Neuronal stem cell (in vitro differentiated cells): Measurements from ENCODE around the gene KRTAP3-1.

Source experiments
- DNase-seq: peaks from one replicate; pipeline ENCODE4 v3.0.0-alpha.2; 2013; ENCODE audit warnings: low spot score
- H2AFZ ChIP-seq: one replicate; pipeline ENCODE4 v1.6.1; 2013; ENCODE audit warnings: mild to moderate bottlenecking, low read length, inconsistent platforms
- H2AK5ac ChIP-seq: 2 replicates; pipeline ENCODE4 v1.6.1; 2013; ENCODE audit warnings: low read depth, mild to moderate bottlenecking, inconsistent platforms, low read length, moderate library complexity, mixed read lengths
- H2BK120ac ChIP-seq: 2 replicates; pipeline ENCODE4 v1.6.1; 2013; ENCODE audit warnings: low read depth, mild to moderate bottlenecking, inconsistent platforms, low read length, moderate library complexity, mixed read lengths
- H2BK12ac ChIP-seq: one replicate; pipeline ENCODE4 v1.6.1; 2013; ENCODE audit warnings: low read length, inconsistent platforms
- H2BK15ac ChIP-seq: 2 replicates; pipeline ENCODE4 v1.6.1; 2013; ENCODE audit warnings: mild to moderate bottlenecking, low read length, inconsistent platforms, mixed read lengths
- H2BK5ac ChIP-seq: one replicate; pipeline ENCODE4 v1.6.1; 2013; ENCODE audit warnings: inconsistent platforms, mild to moderate bottlenecking, low read length, moderate library complexity
- H3K14ac ChIP-seq: one replicate; pipeline ENCODE4 v1.6.1; 2013; ENCODE audit warnings: low read length, inconsistent platforms
- H3K18ac ChIP-seq: 2 replicates; pipeline ENCODE4 v1.6.1; 2013; ENCODE audit warnings: low read length, inconsistent platforms
- H3K23ac ChIP-seq: 2 replicates; pipeline ENCODE4 v1.6.1; 2013; ENCODE audit warnings: low read depth, mild to moderate bottlenecking, mixed read lengths, low read length, inconsistent platforms; ENCODE audit not compliant: poor library complexity
- H3K27ac ChIP-seq: replicated peaks from 3 replicates; pipeline ENCODE4 v1.5.1; 2013; ENCODE audit warnings: low read length, inconsistent platforms
- H3K27me3 ChIP-seq, 3 experiments: 2 replicates each; pipeline ENCODE4 v1.6.1; 2013; ENCODE audit warnings: low read length in 3 of 3, mild to moderate bottlenecking in 2 of 3, inconsistent platforms in 1 of 3, low read depth in 1 of 3, mixed read lengths in 1 of 3, moderate library complexity in 1 of 3; ENCODE audit not compliant: control insufficient read depth in 3 of 3, insufficient read depth in 3 of 3
- H3K36me3 ChIP-seq, 2 donors: replicated peaks in 1 of 2; 2 replicates each; pipeline ENCODE4 v1.6.1; 2013; ENCODE audit warnings: low read length in 2 of 2; ENCODE audit not compliant: control insufficient read depth in 2 of 2, insufficient read depth in 2 of 2
- H3K4ac ChIP-seq: 2 replicates; pipeline ENCODE4 v1.6.1; 2013; ENCODE audit warnings: inconsistent platforms, mild to moderate bottlenecking, low read length, moderate library complexity
- H3K4me1 ChIP-seq, 2 donors: 1 replicate in 1 of 2; 2 replicates in 1 of 2; pipeline ENCODE4 v1.6.1; 2013; ENCODE audit warnings: low read length in 2 of 2, low read depth in 1 of 2; ENCODE audit not compliant: control insufficient read depth in 2 of 2, insufficient read depth in 1 of 2
- H3K4me2 ChIP-seq: one replicate; pipeline ENCODE4 v1.6.1; 2013; ENCODE audit warnings: mild to moderate bottlenecking, low read length, inconsistent platforms; ENCODE audit not compliant: insufficient read depth, poor library complexity, severe bottlenecking
- H3K4me3 ChIP-seq, 2 donors: 2 replicates each; pipeline ENCODE4 v1.5.1; 2013; ENCODE audit warnings: low read length in 2 of 2, mild to moderate bottlenecking in 2 of 2, inconsistent platforms in 1 of 2, moderate library complexity in 1 of 2
- H3K79me1 ChIP-seq: one replicate; pipeline ENCODE4 v1.6.1; 2013; ENCODE audit warnings: low read depth, mild to moderate bottlenecking, inconsistent platforms, low read length, moderate library complexity
- H3K9ac ChIP-seq: one replicate; pipeline ENCODE4 v1.6.1; 2013; ENCODE audit warnings: mild to moderate bottlenecking, low read depth, low read length, inconsistent platforms; ENCODE audit not compliant: poor library complexity
- H3K9me3 ChIP-seq, 2 donors: replicated peaks in 1 of 2; 2 replicates each; pipeline versions ENCODE3 to v1.6.1; 2013; ENCODE audit warnings: low read length in 2 of 2, mild to moderate bottlenecking in 2 of 2, inconsistent platforms in 1 of 2, low read depth in 1 of 2, mixed read lengths in 1 of 2, moderate library complexity in 1 of 2; ENCODE audit not compliant: control insufficient read depth in 2 of 2, insufficient read depth in 1 of 2
- H4K8ac ChIP-seq: one replicate; pipeline ENCODE4 v1.6.1; 2013; ENCODE audit warnings: low read depth, mild to moderate bottlenecking, inconsistent platforms, low read length, moderate library complexity
- H4K91ac ChIP-seq: one replicate; pipeline ENCODE4 v1.6.1; 2013; ENCODE audit warnings: low read length, low read depth, mild to moderate bottlenecking, inconsistent platforms; ENCODE audit not compliant: poor library complexity
- WGBS, 2 donors: extraction: QIAGEN DNeasy Blood & Tissue Kit; methylation state at CpG; one replicate each; pipeline ENCODE4 v1.1.7; 2013; ENCODE audit warnings: missing lambda C conversion rate in 2 of 2, mixed read lengths in 1 of 2; ENCODE audit not compliant: insufficient read length in 2 of 2, insufficient replicate concordance in 1 of 2; ENCODE audit errors: extremely low coverage in 2 of 2; 5-methylcytosine and 5-hydroxymethylcytosine counted together

Gene KRTAP3-1

DNA sequence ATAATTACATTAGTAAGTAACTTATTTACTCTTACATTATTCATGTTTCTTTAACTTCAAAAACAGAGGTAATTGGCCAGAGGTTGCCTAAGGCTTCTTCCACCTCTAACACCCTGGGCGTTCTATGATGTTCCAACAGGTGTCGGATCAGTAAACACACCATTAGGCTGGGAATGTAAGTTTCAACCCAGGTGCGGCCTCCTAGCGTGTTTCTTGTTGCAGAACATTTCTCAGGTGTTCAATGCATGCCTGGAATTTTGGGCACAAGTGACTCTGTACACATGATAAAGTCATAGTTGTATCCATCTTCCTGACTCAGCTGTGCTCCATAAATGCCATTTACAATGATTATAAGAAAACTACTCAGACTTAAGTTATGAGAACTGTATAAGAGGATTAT is 45.1 kb upstream of the KRTAP3-1 start:
- Histone ChIP-seq H2BK120ac (no peak overlapping the region), H4K8ac (no peak overlapping the region), H2BK15ac (no peak overlapping the region), H3K79me1 (no peaks in the 10 kb centered on the region), H3K9ac (no peak overlapping the region), H2AFZ (no peak overlapping the region), H3K4me2 (no peak overlapping the region), H3K23ac (no peak overlapping the region), H3K4ac (no peak overlapping the region), H3K14ac (no peak overlapping the region), H3K27me3 (no peaks in the 10 kb centered on the region), H4K91ac (no peak overlapping the region), H2AK5ac (no peak overlapping the region), H2BK5ac (no peak overlapping the region), H2BK12ac (no peak overlapping the region), H3K4me3 (no peak overlapping the region), H3K9me3 (peaks cover 0 to 2% of the 10 kb centered on the region in 2 donors), H3K18ac (no peak overlapping the region), H3K36me3 (no peaks in the 10 kb centered on the region), H3K27ac (no peak overlapping the region), H3K4me1 (no peaks in the 10 kb centered on the region)
- DNase-seq: no peak
- WGBS, 2 donors: no CpG with 5 or more reads among the region's 4 CpGs

DNA sequence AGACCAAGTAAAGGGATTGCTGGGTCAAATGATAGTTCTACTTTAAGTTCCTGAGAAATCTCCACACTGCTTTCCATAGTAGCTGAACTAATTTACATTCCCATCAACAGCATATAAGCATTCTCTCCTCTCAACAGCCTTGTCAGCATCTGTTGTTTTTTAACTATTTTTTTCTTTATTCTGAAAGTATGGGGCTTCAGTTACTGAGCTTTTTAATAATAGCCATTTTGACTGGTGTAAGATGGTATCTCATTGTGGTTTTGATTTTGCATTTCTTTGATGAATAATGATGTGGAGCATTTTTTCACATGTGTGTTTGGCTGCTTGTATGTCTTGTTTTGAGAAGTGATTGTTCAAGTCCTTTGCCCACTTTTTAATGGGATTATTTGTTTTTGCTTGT is 43.6 kb upstream of the KRTAP3-1 start:
- no peak overlapping the region for H4K91ac ChIP-seq
- no peak overlapping the region for H3K27ac ChIP-seq
- H3K4ac ChIP-seq: no peak overlapping the region
- no peak for DNase-seq
- H3K18ac ChIP-seq: no peak overlapping the region
- no peaks in the 10 kb centered on the region for H3K4me1 ChIP-seq
- H3K9ac ChIP-seq: no peak overlapping the region
- H2BK120ac ChIP-seq: no peak overlapping the region
- H3K36me3 ChIP-seq: no peaks in the 10 kb centered on the region
- H3K23ac ChIP-seq: no peak overlapping the region
- no peak overlapping the region for H2BK15ac ChIP-seq
- H2AK5ac ChIP-seq: no peak overlapping the region
- H4K8ac ChIP-seq: no peak overlapping the region
- H2AFZ ChIP-seq: no peak overlapping the region
- peaks cover 0 to 2% of the 10 kb centered on the region in 2 donors for H3K9me3 ChIP-seq
- no peak overlapping the region for H2BK5ac ChIP-seq
- H3K79me1 ChIP-seq: no peaks in the 10 kb centered on the region
- H3K27me3 ChIP-seq: no peaks in the 10 kb centered on the region
- H3K4me2 ChIP-seq: no peak overlapping the region
- no peak overlapping the region for H3K4me3 ChIP-seq
- no peak overlapping the region for H2BK12ac ChIP-seq
- no peak overlapping the region for H3K14ac ChIP-seq

DNA sequence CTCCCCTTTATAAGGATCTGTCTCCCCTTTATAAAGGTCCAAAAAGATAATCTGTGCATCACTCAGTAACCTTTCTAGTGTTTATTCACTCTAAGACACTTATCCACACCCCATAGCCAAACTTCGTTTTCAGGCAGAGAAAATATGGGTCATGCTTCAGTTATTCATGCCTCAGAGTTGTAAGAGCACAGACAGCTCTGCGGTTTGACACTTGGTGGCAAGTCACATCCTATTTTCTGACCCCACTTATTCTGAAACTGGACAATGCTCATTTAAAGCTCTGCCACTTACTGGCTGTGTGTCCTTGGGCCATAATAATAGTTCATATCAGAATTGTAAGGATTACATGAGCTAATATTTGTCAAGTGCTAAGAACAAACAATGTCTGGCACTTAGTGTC is 40.2 kb upstream of the KRTAP3-1 start:
- Histone ChIP-seq H3K4me3 (no peak overlapping the region), H3K18ac (no peak overlapping the region), H3K79me1 (no peaks in the 10 kb centered on the region), H3K4me1 (no peaks in the 10 kb centered on the region), H3K36me3 (no peaks in the 10 kb centered on the region), H3K4ac (no peak overlapping the region), H2AFZ (no peak overlapping the region), H3K27ac (no peak overlapping the region), H4K91ac (no peak overlapping the region), H2AK5ac (no peak overlapping the region), H4K8ac (no peak overlapping the region), H2BK12ac (no peak overlapping the region), H3K9ac (no peak overlapping the region), H3K23ac (no peak overlapping the region), H3K27me3 (no peaks in the 10 kb centered on the region), H2BK15ac (no peak overlapping the region), H3K4me2 (no peak overlapping the region), H3K14ac (no peak overlapping the region), H3K9me3 (no peaks in the 10 kb centered on the region), H2BK120ac (no peak overlapping the region), H2BK5ac (no peak overlapping the region)
- no peak for DNase-seq
- no CpG with 5 or more reads among the region's 2 CpGs for WGBS, 2 donors

DNA sequence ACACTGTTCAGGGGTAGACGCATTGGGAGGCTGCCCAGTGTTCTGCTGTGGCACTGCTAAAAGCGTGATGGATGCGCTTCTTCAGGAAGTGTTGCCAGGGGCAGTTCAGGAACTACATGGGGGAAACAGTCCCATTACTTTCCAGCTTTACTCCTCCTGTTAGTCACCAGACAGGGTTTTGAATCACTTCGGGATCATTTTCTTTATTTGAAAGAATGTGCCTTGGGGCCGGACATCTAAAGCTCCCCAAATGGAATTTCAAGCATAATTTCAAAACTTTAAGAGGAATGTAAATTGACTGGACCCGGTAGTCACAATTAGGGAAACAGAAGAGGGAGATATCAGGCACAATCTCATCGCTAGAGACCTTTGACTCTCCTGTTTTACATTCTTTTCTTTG is 39.5 kb upstream of the KRTAP3-1 start:
- Histone ChIP-seq H3K4ac (no peak overlapping the region), H4K91ac (no peak overlapping the region), H3K4me2 (no peak overlapping the region), H3K27ac (no peak overlapping the region), H3K9me3 (no peaks in the 10 kb centered on the region), H3K79me1 (no peaks in the 10 kb centered on the region), H3K23ac (no peak overlapping the region), H2BK15ac (no peak overlapping the region), H3K18ac (no peak overlapping the region), H3K9ac (no peak overlapping the region), H2BK120ac (no peak overlapping the region), H4K8ac (no peak overlapping the region), H3K36me3 (no peaks in the 10 kb centered on the region), H3K4me3 (no peak overlapping the region), H2AFZ (no peak overlapping the region), H3K27me3 (no peaks in the 10 kb centered on the region), H2BK5ac (no peak overlapping the region), H3K4me1 (no peaks in the 10 kb centered on the region), H2BK12ac (no peak overlapping the region), H3K14ac (no peak overlapping the region), H2AK5ac (no peak overlapping the region)
- no CpG with 5 or more reads among the region's 7 CpGs for whole genome bisulfite sequencing, 2 donors
- DNase-seq: no peak
